H1 (cell line): ENCODE data around the gene ELAVL1. TPM values are rescaled to one million over a fixed set of nuclear protein-coding genes. Genes with fewer than 3 reads are reported as not detected.

Source experiments
- GABPA ChIP-seq: IDR thresholded peaks from 2 replicates; pipeline ENCODE4 v1.6.1; 2011; ENCODE audit warnings: mild to moderate bottlenecking, low read length, moderate library complexity, borderline replicate concordance; ENCODE audit not compliant: insufficient read depth
- RXRA ChIP-seq: IDR thresholded peaks from 2 replicates; pipeline ENCODE4 v1.6.1; 2011; ENCODE audit warnings: low read depth, mild to moderate bottlenecking, low read length, moderate library complexity; ENCODE audit not compliant: insufficient read depth
- SIRT6 ChIP-seq: IDR thresholded peaks from one replicate; pipeline ENCODE4 v1.7.1; 2012; ENCODE audit warnings: low read length, inconsistent platforms
- TAF7 ChIP-seq: optimal IDR thresholded peaks from 2 replicates; pipeline ENCODE3; 2011; ENCODE audit warnings: low read depth, mild to moderate bottlenecking, inconsistent platforms, low read length, moderate library complexity, borderline replicate concordance
- polyA plus RNA-seq, 7 experiments: library from polyadenylated mRNA; depleted of rRNA in 3 of 7; stranded (reverse) in 5 of 7; unstranded in 2 of 7; fragments of >200 nt in 5 of 7; fragments of 200-250 nt in 2 of 7; gene quantifications; 1 replicate in 5 of 7; 2 replicates in 1 of 7; 4 replicates in 1 of 7; pipeline versions ENCODE4 v1.2.1 to v1.2.3, GENCODE V29; 2011 to 2013; ENCODE audit warnings: missing spikeins in 2 of 7, mixed read lengths in 2 of 7
- total RNA-seq: library from RNA; stranded (reverse); fragmentation: NEBNext Ultra II Directional; extraction: Animal tissue kit (Norgen Biotek cat#: 25700); gene quantifications from 2 replicates; pipeline ENCODE4 v1.2.1, GENCODE V29; 2021

ELAVL1 gene
- total and polyA plus RNA-seq, 2 of the 8 experiments (the other 6 are each of a cell fraction or from before 2014, with no cell fraction given), result 56.7 to 163 TPM

DNA sequence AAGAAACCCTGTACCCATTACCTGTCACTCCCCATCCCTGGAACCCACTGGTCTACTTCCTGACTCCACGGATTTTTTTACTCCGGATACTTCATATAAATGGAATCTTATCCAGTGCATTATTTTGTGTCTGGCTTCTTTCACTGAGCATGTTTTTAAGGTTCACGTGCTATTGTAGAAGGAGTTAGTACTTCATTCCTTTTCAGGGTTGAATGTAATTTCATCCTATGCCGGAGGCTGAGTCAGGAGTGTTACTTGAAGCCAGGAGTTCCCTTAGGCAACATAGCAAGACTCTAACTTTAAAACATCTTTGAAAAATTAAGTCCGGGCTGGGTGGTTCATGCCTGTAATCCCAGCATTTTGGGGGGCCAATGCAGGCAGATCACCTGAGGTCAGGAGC, 17.9 kb upstream of the ELAVL1 start (continued):
- TF ChIP-seq GABPA, result no peak
- no peak for TF ChIP-seq SIRT6
- TF ChIP-seq RXRA, result no peak
- TF ChIP-seq TAF7, result no peak
